Astrocyte (in vitro differentiated cells and primary cell): ENCODE results near the gene CSK. TPM values are rescaled to one million over a fixed set of nuclear protein-coding genes. Genes with fewer than 3 reads are reported as not detected.

Experiments used
- DNase-seq: peaks from one replicate; pipeline ENCODE4 v3.0.0-alpha.2; 2010; ENCODE audit warnings: low read depth
- FAIRE-seq: peaks from 2 replicates; lab custom pipeline; 2011; peaks lifted over from hg19 to GRCh38; lab: Jason Lieb, UNC
- H2AFZ ChIP-seq: 2 replicates; pipeline ENCODE4 v1.6.0; 2012; ENCODE audit warnings: low read depth, low read length, inconsistent platforms
- H3K27ac ChIP-seq: 2 replicates; pipeline ENCODE4 v1.5.1; 2011; ENCODE audit warnings: low read depth, low read length, inconsistent platforms
- H3K27me3 ChIP-seq: 2 replicates; pipeline ENCODE4 v1.6.0; 2011; ENCODE audit warnings: low read length, inconsistent platforms; ENCODE audit not compliant: insufficient read depth
- H3K36me3 ChIP-seq: 2 replicates; pipeline ENCODE4 v1.5.1; 2011; ENCODE audit warnings: low read length, inconsistent platforms; ENCODE audit not compliant: insufficient read depth
- H3K4me1 ChIP-seq: 2 replicates; pipeline ENCODE4 v1.5.1; 2011; ENCODE audit warnings: low read length, inconsistent platforms; ENCODE audit not compliant: insufficient read depth
- H3K4me2 ChIP-seq: 2 replicates; pipeline ENCODE4 v1.6.0; 2012; ENCODE audit warnings: low read length, inconsistent platforms
- H3K4me3 ChIP-seq: 2 replicates; pipeline ENCODE4 v1.5.1; 2011; ENCODE audit warnings: low read depth, mild to moderate bottlenecking, low read length, inconsistent platforms; ENCODE audit not compliant: insufficient read depth
- H3K79me2 ChIP-seq: 2 replicates; pipeline ENCODE4 v1.6.0; 2012; ENCODE audit warnings: mild to moderate bottlenecking, low read length, inconsistent platforms; ENCODE audit not compliant: insufficient read depth
- H3K9ac ChIP-seq: 2 replicates; pipeline ENCODE4 v1.6.0; 2012; ENCODE audit warnings: mild to moderate bottlenecking, low read length, inconsistent platforms
- H3K9me3 ChIP-seq: 2 replicates; pipeline ENCODE4 v1.5.1; 2012; ENCODE audit warnings: low read depth, mild to moderate bottlenecking, low read length, inconsistent platforms; ENCODE audit not compliant: insufficient read depth
- H4K20me1 ChIP-seq: 2 replicates; pipeline ENCODE4 v1.6.0; 2012; ENCODE audit warnings: low read length, inconsistent platforms; ENCODE audit not compliant: insufficient read depth
- H3K27ac Mint-ChIP-seq: one replicate; pipeline ENCODE4 v1.8.0; 2021; ENCODE audit warnings: mild to moderate bottlenecking, mixed read lengths; ENCODE audit not compliant: unreplicated experiment
- H3K27me3 Mint-ChIP-seq: one replicate; pipeline ENCODE4 v1.8.0; 2021; ENCODE audit warnings: low read depth, mixed read lengths; ENCODE audit not compliant: unreplicated experiment
- H3K36me3 Mint-ChIP-seq: one replicate; pipeline ENCODE4 v1.8.0; 2021; ENCODE audit warnings: low read depth, mixed read lengths; ENCODE audit not compliant: unreplicated experiment
- H3K4me1 Mint-ChIP-seq: one replicate; pipeline ENCODE4 v1.8.0; 2021; ENCODE audit warnings: low read depth, mixed read lengths; ENCODE audit not compliant: unreplicated experiment
- H3K4me3 Mint-ChIP-seq: one replicate; pipeline ENCODE4 v1.8.0; 2021; ENCODE audit warnings: mild to moderate bottlenecking, moderate library complexity, mixed read lengths; ENCODE audit not compliant: unreplicated experiment
- H3K9me3 Mint-ChIP-seq: one replicate; pipeline ENCODE4 v1.8.0; 2021; ENCODE audit warnings: mild to moderate bottlenecking, mixed read lengths; ENCODE audit not compliant: unreplicated experiment
- EZH2 ChIP-seq: IDR thresholded peaks from 2 replicates; pipeline ENCODE4 v1.6.1; 2012; ENCODE audit warnings: mild to moderate bottlenecking, low read length, inconsistent platforms; ENCODE audit not compliant: insufficient read depth
- total RNA-seq: library from RNA; stranded (reverse); gene quantifications from 2 replicates; pipeline ENCODE4 v1.2.1, GENCODE V29; 2021
- TF ChIP-seq, protein P1 (sequence below): IDR thresholded peaks from 2 replicates; pipeline ENCODE4 v1.5.1; 2011; ENCODE audit warnings: low read depth, mild to moderate bottlenecking, inconsistent platforms, low read length, moderate library complexity; ENCODE audit not compliant: insufficient read depth

CSK gene
- total RNA-seq, 1 donor from 2014 or later = 49.8 TPM

DNA sequence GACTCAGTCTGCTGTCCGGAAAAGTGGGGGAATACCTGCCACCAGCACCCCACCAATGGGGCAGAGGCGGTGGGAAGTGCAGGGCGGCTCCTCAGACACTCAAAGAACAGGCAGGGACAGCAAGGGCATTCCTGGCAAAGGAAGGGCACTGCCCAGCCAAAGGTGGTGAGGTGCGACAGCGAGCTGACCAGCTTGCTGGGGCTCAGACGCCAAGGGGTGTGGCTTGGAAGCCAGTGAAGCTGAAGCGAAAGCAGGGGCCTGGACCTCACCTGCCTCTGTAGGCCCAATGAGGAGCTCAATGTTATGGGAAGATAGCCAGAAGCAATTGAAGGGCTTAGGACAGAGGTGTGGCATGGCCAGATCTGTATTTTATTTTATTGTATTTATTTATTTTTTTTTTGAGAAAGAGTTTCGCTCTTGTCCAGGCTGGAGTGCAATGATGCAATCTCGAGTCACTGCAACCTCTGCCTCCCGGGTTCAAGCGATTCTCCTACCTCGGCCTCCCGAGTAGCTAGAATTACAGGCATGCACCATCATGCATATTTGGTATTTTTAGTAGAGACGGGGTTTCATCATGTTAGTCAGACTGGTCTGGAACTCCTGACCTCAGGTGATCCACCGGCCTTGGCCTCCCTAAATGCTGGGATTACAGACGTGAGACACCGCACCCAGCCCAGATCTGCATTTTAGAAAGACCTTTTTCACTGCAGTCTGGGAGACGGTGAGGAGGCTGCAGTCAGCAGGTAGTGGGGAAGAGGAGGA lies 26.4 kb downstream of the CSK start:
- Histone ChIP-seq H3K27me3 (no peaks in the 10 kb centered on the region), H3K27ac (no peak overlapping the region), H3K9me3 (no peaks in the 10 kb centered on the region), H3K4me1 (peaks cover 8% of the 10 kb centered on the region), H2AFZ (no peak overlapping the region), H3K9ac (no peak overlapping the region), H3K79me2 (no peaks in the 10 kb centered on the region), H3K4me3 (no peak overlapping the region), H4K20me1 (peaks cover 5% of the 10 kb centered on the region), H3K36me3 (no peaks in the 10 kb centered on the region), H3K4me2 (no peak overlapping the region)
- peaks cover 11% of the 10 kb centered on the region for H3K4me1 Mint-ChIP-seq
- FAIRE-seq = no peak
- no peak overlapping the region for H3K4me3 Mint-ChIP-seq
- no peak for TF ChIP-seq EZH2
- TF ChIP-seq, protein P1, sequence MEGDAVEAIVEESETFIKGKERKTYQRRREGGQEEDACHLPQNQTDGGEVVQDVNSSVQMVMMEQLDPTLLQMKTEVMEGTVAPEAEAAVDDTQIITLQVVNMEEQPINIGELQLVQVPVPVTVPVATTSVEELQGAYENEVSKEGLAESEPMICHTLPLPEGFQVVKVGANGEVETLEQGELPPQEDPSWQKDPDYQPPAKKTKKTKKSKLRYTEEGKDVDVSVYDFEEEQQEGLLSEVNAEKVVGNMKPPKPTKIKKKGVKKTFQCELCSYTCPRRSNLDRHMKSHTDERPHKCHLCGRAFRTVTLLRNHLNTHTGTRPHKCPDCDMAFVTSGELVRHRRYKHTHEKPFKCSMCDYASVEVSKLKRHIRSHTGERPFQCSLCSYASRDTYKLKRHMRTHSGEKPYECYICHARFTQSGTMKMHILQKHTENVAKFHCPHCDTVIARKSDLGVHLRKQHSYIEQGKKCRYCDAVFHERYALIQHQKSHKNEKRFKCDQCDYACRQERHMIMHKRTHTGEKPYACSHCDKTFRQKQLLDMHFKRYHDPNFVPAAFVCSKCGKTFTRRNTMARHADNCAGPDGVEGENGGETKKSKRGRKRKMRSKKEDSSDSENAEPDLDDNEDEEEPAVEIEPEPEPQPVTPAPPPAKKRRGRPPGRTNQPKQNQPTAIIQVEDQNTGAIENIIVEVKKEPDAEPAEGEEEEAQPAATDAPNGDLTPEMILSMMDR = no peak
- DNase-seq = no peak
- H3K36me3 Mint-ChIP-seq = peaks cover 2% of the 10 kb centered on the region
- H3K27me3 Mint-ChIP-seq = peaks cover 1% of the 10 kb centered on the region
- H3K9me3 Mint-ChIP-seq = no peaks in the 10 kb centered on the region
- H3K27ac Mint-ChIP-seq = no peak overlapping the region

DNA sequence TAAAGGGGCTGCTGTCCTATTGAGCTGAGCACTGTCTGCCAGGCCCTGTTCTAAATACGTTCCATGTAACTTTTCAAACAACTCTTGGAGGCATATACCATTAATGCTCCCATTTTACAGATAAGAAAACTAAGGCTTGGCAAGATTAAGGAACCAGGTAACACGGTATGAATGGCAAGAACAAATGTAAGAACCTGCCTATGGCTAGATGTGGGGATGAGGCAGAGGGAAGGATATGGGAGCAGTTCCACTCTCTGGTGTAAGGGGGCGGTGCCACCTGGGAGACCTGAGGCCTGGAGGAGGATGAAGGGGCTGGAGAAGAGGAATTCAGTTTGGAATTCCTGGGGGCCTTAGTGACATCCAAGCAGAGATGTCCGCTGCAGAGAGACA lies 27.0 kb downstream of the CSK start:
- no peak overlapping the region for H3K4me3 ChIP-seq
- H3K27ac Mint-ChIP-seq = peak overlapping the region; percentile 50
- H3K4me3 Mint-ChIP-seq = no peak overlapping the region
- no peaks in the 10 kb centered on the region for H3K9me3 ChIP-seq
- no peaks in the 10 kb centered on the region for H3K27me3 ChIP-seq
- FAIRE-seq = no peak
- no peak overlapping the region for H3K9ac ChIP-seq
- H3K4me2 ChIP-seq = no peak overlapping the region
- peaks cover 5% of the 10 kb centered on the region for H3K27me3 Mint-ChIP-seq
- H3K79me2 ChIP-seq = no peaks in the 10 kb centered on the region
- no peaks in the 10 kb centered on the region for H4K20me1 ChIP-seq
- no peak overlapping the region for H2AFZ ChIP-seq
- no peaks in the 10 kb centered on the region for H3K36me3 ChIP-seq
- peaks cover 2% of the 10 kb centered on the region for H3K36me3 Mint-ChIP-seq
- H3K4me1 ChIP-seq = peaks cover 8% of the 10 kb centered on the region
- peaks cover 11% of the 10 kb centered on the region for H3K4me1 Mint-ChIP-seq
- no peak for TF ChIP-seq EZH2
- H3K27ac ChIP-seq = no peak overlapping the region
- H3K9me3 Mint-ChIP-seq = no peaks in the 10 kb centered on the region
- DNase-seq = no peak

DNA sequence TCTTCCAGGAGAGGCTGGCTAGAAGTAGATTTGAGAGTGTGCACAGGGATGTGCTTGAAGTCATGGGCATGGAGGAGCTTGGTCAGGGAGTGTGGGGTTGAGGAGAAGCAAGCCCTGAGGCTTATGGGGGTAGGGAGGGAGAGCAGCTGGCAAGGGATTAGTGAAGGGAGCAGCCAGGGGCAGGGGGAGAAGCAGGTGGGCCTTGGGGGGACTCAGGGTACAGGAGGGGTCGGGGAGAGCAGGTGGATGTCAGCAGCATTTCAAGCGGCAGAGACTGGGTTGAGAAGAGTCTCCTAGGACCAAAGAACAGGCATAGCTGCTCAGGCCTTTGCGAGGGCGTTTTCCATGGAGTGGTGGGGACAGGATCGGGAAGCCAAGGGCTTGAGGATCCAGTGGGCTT lies 27.4 kb downstream of the CSK start:
- Histone ChIP-seq H3K9me3 (no peaks in the 10 kb centered on the region), H3K4me3 (no peak overlapping the region), H4K20me1 (no peaks in the 10 kb centered on the region), H3K4me1 (peaks cover 8% of the 10 kb centered on the region), H3K27me3 (no peaks in the 10 kb centered on the region), H3K79me2 (no peaks in the 10 kb centered on the region), H3K27ac (no peak overlapping the region), H3K9ac (no peak overlapping the region), H3K4me2 (no peak overlapping the region), H2AFZ (no peak overlapping the region), H3K36me3 (no peaks in the 10 kb centered on the region)
- H3K27me3 Mint-ChIP-seq = peaks cover 5% of the 10 kb centered on the region
- H3K36me3 Mint-ChIP-seq = peaks cover 2% of the 10 kb centered on the region
- peaks cover 11% of the 10 kb centered on the region for H3K4me1 Mint-ChIP-seq
- H3K4me3 Mint-ChIP-seq = no peak overlapping the region
- FAIRE-seq (no peak), DNase-seq (no peak)
- no peaks in the 10 kb centered on the region for H3K9me3 Mint-ChIP-seq
- TF ChIP-seq, protein P1 = no peak
- no peak for TF ChIP-seq EZH2
- H3K27ac Mint-ChIP-seq = no peak overlapping the region
